Measurements from ENCODE around the gene MXD1.
"Not testable (repeated sequence)": the region's sequence is repeated elsewhere in the genome, so short reads cannot be mapped to it uniquely, and the experiment has no call there.

Gene MXD1

DNA sequence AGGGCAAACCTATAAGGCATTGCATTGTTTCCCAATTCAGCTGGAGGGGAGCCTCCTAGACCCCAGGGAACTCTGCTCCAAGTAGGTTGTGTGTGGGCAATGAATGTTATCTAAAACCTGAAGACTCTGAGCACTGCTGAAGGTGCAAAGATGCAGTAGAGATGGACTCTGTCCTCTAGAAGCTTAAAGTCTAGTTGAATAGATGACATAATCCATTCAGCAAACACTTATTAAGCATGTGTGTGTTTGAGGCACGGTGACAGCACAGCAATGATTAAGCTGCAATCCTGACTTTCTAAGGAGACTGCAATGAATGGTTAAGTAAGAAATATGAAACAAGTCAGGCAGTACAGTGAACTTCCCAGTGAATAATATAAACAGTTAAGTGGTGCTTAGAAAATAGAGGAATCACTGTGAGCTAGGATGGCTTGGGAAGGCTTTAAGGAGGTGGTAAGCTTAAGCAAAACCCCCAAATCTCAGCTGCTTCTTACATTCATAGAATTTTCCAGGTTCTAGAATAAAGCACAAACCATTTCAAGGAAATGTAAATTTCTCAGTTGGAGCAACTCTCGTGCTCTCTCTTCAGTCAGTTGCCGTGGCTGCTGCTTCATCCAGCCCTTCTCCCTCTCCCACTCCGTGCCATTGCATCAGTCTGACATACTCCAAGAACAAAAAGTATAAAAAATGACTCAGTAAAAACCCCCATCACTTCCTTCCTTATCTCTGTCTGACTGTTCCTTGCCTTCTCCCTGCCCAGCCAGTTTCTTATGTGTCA lies 19.1 kb downstream of the MXD1 start:
- DNase-seq (ENCODE audit: low spot score) = peak; percentile 69

- DNase-seq (ENCODE audit: low spot score) = no peak
Measured at GRCh38 chr2:69934614-69934908, 19.7 kb downstream of the MXD1 start.

GRCh38 chr2:69935011-69935410 lies 20.1 kb downstream of the MXD1 start:
- DNase-seq (ENCODE audit: low spot score) = no peak

DNA sequence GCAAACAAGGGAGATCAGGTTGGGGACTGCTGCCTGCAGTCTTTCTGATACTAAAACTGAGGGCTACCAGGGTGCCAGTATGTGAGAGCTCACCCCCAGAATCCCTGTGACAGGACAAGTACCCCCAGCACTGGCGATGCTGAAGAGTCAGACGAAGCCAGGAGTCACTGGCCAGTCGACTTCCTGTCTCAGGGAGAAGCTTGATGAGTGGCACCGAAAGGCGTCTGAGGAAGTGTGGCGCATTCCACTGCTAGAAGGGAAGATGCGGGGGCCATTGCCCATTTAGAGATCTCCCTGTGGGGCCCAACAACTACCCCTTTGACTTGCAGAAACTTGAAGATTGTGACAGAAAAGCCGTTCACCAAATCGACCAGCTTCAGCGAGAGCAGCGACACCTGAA lies 22.0 kb downstream of the MXD1 start:
- no peak for DNase-seq (ENCODE audit: low spot score)

DNA sequence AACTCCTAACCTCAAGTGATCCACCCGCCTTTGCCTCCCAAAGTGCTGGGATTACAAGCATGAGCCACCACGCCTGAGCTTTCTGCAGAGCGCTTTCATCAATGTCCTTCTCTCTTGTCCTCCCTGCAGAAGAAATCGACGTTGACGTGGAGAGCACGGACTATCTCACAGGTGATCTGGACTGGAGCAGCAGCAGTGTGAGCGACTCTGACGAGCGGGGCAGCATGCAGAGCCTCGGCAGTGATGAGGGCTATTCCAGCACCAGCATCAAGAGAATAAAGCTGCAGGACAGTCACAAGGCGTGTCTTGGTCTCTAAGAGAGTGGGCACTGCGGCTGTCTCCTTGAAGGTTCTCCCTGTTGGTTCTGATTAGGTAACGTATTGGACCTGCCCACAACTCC lies 23.1 kb downstream of the MXD1 start:
- no peak for DNase-seq (ENCODE audit: low spot score)

- no peak for DNase-seq (ENCODE audit: low spot score)
Measured at GRCh38 chr2:69939722-69940121, 24.8 kb downstream of the MXD1 start.

- DNase-seq (ENCODE audit: low spot score) = no peak
Measured at GRCh38 chr2:69940691-69941090, 25.8 kb downstream of the MXD1 start.

GRCh38 chr2:69943000-69943842 lies 28.3 kb downstream of the MXD1 start:
- DNase-seq (ENCODE audit: low spot score) = no peak

DNA sequence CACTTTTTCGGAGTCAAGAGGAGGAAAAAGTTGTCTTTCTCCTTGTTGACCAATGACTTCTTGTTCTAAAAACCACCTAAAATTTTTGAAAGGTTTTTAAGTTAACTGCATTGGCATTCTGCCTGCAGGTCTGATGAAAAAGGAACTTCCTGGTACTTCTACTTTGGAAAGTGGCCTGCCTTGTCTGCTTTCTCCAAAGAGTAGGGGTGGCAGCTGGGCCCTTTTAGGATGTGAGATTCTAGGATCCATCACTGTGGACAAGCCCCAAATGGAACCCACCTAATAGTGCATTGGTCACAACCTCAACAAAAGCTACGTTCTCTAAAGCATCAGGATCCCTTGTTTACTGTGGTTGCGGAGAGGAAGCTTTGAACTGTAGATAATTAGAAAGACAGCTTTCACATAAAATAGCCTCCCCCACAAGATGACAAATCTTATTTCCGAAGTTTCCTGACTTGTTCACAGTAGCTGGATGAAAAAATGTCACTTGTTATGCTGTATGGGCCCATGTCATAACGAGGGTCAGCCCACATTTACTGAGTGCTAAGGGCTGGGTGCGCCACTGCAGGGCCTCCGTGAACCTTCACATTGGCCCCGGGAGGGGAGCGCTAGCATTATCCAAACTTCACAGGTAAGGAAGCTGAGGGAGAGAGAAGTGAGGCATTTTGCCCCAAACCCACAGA lies 29.1 kb downstream of the MXD1 start:
- DNase-seq (ENCODE audit: low spot score) = no peak

- DNase-seq (ENCODE audit: low spot score) = no peak
Measured at GRCh38 chr2:69944756-69945155, 29.8 kb downstream of the MXD1 start.

- no peak for DNase-seq (ENCODE audit: low spot score)
Measured at GRCh38 chr2:69945441-69945840, 30.5 kb downstream of the MXD1 start.

DNA sequence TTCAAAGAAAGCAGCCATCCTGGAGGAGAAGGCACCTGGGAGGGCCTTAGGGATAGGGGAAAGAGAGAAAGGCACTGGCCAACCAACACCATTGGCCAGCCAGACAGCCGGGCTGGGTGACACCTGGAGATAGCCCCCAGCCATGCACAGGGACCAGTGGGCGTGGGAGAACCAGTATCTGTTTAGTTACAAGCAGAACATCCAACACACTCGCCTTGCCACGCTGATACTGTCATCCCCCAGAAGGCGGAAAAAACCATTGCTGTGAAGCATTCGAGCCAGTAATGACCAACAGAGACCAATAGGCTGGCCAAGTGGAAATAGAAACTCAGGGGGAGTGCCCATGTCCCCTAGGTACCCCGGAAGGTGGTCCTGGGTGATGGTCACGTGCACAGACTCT lies 31.0 kb downstream of the MXD1 start:
- DNase-seq (ENCODE audit: low spot score) = no peak

GRCh38 chr2:69946351-69947324 lies 31.7 kb downstream of the MXD1 start:
- DNase-seq (ENCODE audit: low spot score) = peak; percentile 62

- no peak for DNase-seq (ENCODE audit: low spot score)
Measured at GRCh38 chr2:69947325-69947931, 32.5 kb downstream of the MXD1 start.

GRCh38 chr2:69948032-69948962 lies 33.4 kb downstream of the MXD1 start:
- DNase-seq (ENCODE audit: low spot score) = peak; percentile 55

- no peak for DNase-seq (ENCODE audit: low spot score)
Measured at GRCh38 chr2:69948963-69949645, 34.2 kb downstream of the MXD1 start.

GRCh38 chr2:69950241-69950640 lies 35.3 kb downstream of the MXD1 start:
- DNase-seq (ENCODE audit: low spot score) = no peak

- DNase-seq (ENCODE audit: low spot score) = not testable (repeated sequence)
Measured at GRCh38 chr2:69950671-69951070, 35.8 kb downstream of the MXD1 start.

GRCh38 chr2:69952336-69953115 lies 37.6 kb downstream of the MXD1 start:
- no peak for DNase-seq (ENCODE audit: low spot score)
